SK-N-SH (cell line): ENCODE data around the gene SERTM1. TPM values are rescaled to one million over a fixed set of nuclear protein-coding genes. Genes with fewer than 3 reads are reported as not detected.

Experiments
- CTCF ChIA-PET: fragments of 300-600, 350-600 bp; formaldehyde crosslinking; extraction: SDS; loops from one replicate; lab custom pipeline; 2021; lab: Yijun Ruan, JAX
- POLR2A ChIA-PET: fragments of 350-600 bp; sonication (Branson Sonifier 250); formaldehyde crosslinking; extraction: SDS; loops from one replicate; lab custom pipeline; 2020; ENCODE audit warnings: antibody characterized with exemption, inconsistent platforms; lab: Yijun Ruan, JAX
- DNase-seq: peaks from one replicate; pipeline ENCODE4 v3.0.0; 2012
- H2AFZ ChIP-seq: fragments of 200-600 bp; sonication (generic); 2 replicates; pipeline ENCODE4 v1.8.1; 2016; ENCODE audit warnings: antibody characterized with exemption, mild to moderate bottlenecking, low read depth
- H3F3A ChIP-seq: fragments of 200-600 bp; sonication (generic); replicated peaks from 2 replicates; pipeline ENCODE3; 2016; ENCODE audit warnings: antibody characterized with exemption, mild to moderate bottlenecking; ENCODE audit not compliant: insufficient read depth
- H3K27ac ChIP-seq, 2 experiments: fragments of 200-500 bp in 1 of 2; fragments of 200-600 bp in 1 of 2; sonication (Bioruptor generic) in 1 of 2; sonication (generic), shearing (Covaris generic) in 1 of 2; 2 replicates each; pipeline versions ENCODE4 v1.5.1 to v1.6.1; 2014 to 2016; ENCODE audit warnings: low read depth in 2 of 2, inconsistent platforms in 1 of 2, low read length in 1 of 2, mild to moderate bottlenecking in 1 of 2, mixed read lengths in 1 of 2
- H3K27me3 ChIP-seq: fragments of 200-600 bp; sonication (generic), shearing (Covaris generic); 2 replicates; pipeline ENCODE4 v1.6.1; 2016; ENCODE audit warnings: mixed run types; ENCODE audit not compliant: insufficient read depth
- H3K36me3 ChIP-seq, 2 experiments: fragments of 200-500 bp in 1 of 2; fragments of 200-600 bp in 1 of 2; sonication (Bioruptor generic) in 1 of 2; sonication (generic) in 1 of 2; replicated peaks in 1 of 2; 2 replicates each; pipeline versions ENCODE3 to v1.5.1; 2014 to 2016; ENCODE audit warnings: low read length in 1 of 2, mild to moderate bottlenecking in 1 of 2; ENCODE audit not compliant: insufficient read depth in 2 of 2, control insufficient read depth in 1 of 2
- H3K4me1 ChIP-seq, 2 experiments: fragments of 200-500 bp in 1 of 2; fragments of 200-600 bp in 1 of 2; sonication (Bioruptor generic) in 1 of 2; sonication (generic), shearing (Covaris generic) in 1 of 2; 2 replicates each; pipeline versions ENCODE4 v1.5.1 to v1.6.1; 2014 to 2016; ENCODE audit warnings: low read depth in 1 of 2, low read length in 1 of 2, mixed run types in 1 of 2; ENCODE audit not compliant: insufficient read depth in 2 of 2, control insufficient read depth in 1 of 2
- H3K4me2 ChIP-seq: fragments of 200-600 bp; sonication (generic), shearing (Covaris generic); 2 replicates; pipeline ENCODE4 v1.6.1; 2017; ENCODE audit warnings: mixed run types
- H3K4me3 ChIP-seq, 2 experiments: fragments of 200-500 bp in 1 of 2; fragments of 200-600 bp in 1 of 2; sonication (Bioruptor generic) in 1 of 2; sonication (generic), shearing (Covaris generic) in 1 of 2; 2 replicates each; pipeline versions ENCODE4 v1.5.1 to v1.8.1; 2014 to 2016; ENCODE audit warnings: low read depth in 2 of 2, inconsistent platforms in 1 of 2, low read length in 1 of 2, mild to moderate bottlenecking in 1 of 2, mixed read lengths in 1 of 2, moderate library complexity in 1 of 2
- H3K79me2 ChIP-seq: fragments of 200-600 bp; sonication (generic); 2 replicates; pipeline ENCODE4 v1.8.1; 2017; ENCODE audit warnings: mild to moderate bottlenecking; ENCODE audit not compliant: insufficient read depth
- H3K9ac ChIP-seq: fragments of 200-600 bp; sonication (generic); 2 replicates; pipeline ENCODE4 v1.6.1; 2017; ENCODE audit warnings: mixed run types
- H3K9me2 ChIP-seq: fragments of 200-600 bp; sonication (generic); 2 replicates; pipeline ENCODE4 v1.6.1; 2017; ENCODE audit warnings: mixed run types
- H3K9me3 ChIP-seq: fragments of 200-600 bp; sonication (generic); 2 replicates; pipeline ENCODE4 v1.6.1; 2017; ENCODE audit warnings: mixed run types, mild to moderate bottlenecking, moderate library complexity
- H4K20me1 ChIP-seq: fragments of 200-600 bp; sonication (generic); 2 replicates; pipeline ENCODE4 v1.6.1; 2017; ENCODE audit warnings: mild to moderate bottlenecking, mixed run types; ENCODE audit not compliant: insufficient read depth
- CHD2 ChIP-seq: fragments of 150-350 bp; IDR thresholded peaks from 2 replicates; pipeline ENCODE4 v1.6.1; 2018; ENCODE audit warnings: low read length; ENCODE audit not compliant: partially characterized antibody
- ELF1 ChIP-seq: IDR thresholded peaks from 2 replicates; pipeline ENCODE4 v1.4.0; 2012
- FOSL2 ChIP-seq: IDR thresholded peaks from 2 replicates; pipeline ENCODE4 v1.4.0; 2012; ENCODE audit warnings: low read depth, mild to moderate bottlenecking, moderate library complexity, borderline replicate concordance
- FOXJ3 ChIP-seq: sonication (generic); formaldehyde crosslinking; IDR thresholded peaks from 2 replicates; pipeline ENCODE4 v1.5.1; 2020; ENCODE audit warnings: mild to moderate bottlenecking, missing genetic modification reagents
- GATA2 ChIP-seq: sonication (generic); formaldehyde crosslinking; IDR thresholded peaks from 2 replicates; pipeline ENCODE4 v1.5.0; 2020; ENCODE audit warnings: mild to moderate bottlenecking, missing genetic modification reagents
- IRF3 ChIP-seq: fragments of 150-350 bp; IDR thresholded peaks from 2 replicates; pipeline ENCODE4 v1.6.1; 2016; ENCODE audit warnings: mild to moderate bottlenecking, low read depth, low read length
- JUND ChIP-seq: IDR thresholded peaks from 2 replicates; pipeline ENCODE4 v1.4.0; 2012
- RCOR1 ChIP-seq: fragments of 150-350 bp; IDR thresholded peaks from 2 replicates; pipeline ENCODE4 v1.6.1; 2017; ENCODE audit warnings: antibody characterized with exemption, low read length
- RXRA ChIP-seq: IDR thresholded peaks from 2 replicates; pipeline ENCODE4 v1.4.0; 2012; ENCODE audit warnings: low read depth, mild to moderate bottlenecking, borderline replicate concordance
- TAF1 ChIP-seq: IDR thresholded peaks from 2 replicates; pipeline ENCODE4 v1.6.1; 2012; ENCODE audit warnings: low read depth, mild to moderate bottlenecking, low read length, moderate library complexity, borderline replicate concordance
- TCF12 ChIP-seq: IDR thresholded peaks from 2 replicates; pipeline ENCODE4 v1.4.0; 2012
- YY1 ChIP-seq: IDR thresholded peaks from 2 replicates; pipeline ENCODE4 v1.4.0; 2012; ENCODE audit warnings: low read depth, mild to moderate bottlenecking
- WGBS: methylation state at CpG from one replicate; pipeline ENCODE4 v1.1.6; 2017; ENCODE audit warnings: low lambda C conversion rate; 5-methylcytosine and 5-hydroxymethylcytosine counted together
- polyA plus RNA-seq, 3 experiments: library from polyadenylated mRNA; depleted of rRNA; stranded (reverse); fragments of >200 nt; gene quantifications; 2 replicates each; pipeline ENCODE4 v1.2.3, GENCODE V29; 2012
- TF ChIP-seq, protein P1 (sequence below): IDR thresholded peaks from 2 replicates; pipeline ENCODE4 v1.6.1; 2012; ENCODE audit warnings: mild to moderate bottlenecking, low read depth, low read length, moderate library complexity

SERTM1 gene
- polyA plus RNA-seq, 1 of the 3 experiments (the other 2 are of a cell fraction): 0.05 TPM

GRCh38 chr13:36639610-36640009, 34.2 kb upstream of the SERTM1 start:
- TF ChIP-seq ELF1: no peak
- TF ChIP-seq GATA2: no peak
- no peak for TF ChIP-seq CHD2
- TF ChIP-seq JUND: no peak
- no peak for TF ChIP-seq FOSL2
- TF ChIP-seq RXRA: no peak
- TF ChIP-seq TCF12: no peak
- no peak for TF ChIP-seq RCOR1
- TF ChIP-seq TAF1: no peak
- no peak for TF ChIP-seq YY1
- TF ChIP-seq, protein P1, sequence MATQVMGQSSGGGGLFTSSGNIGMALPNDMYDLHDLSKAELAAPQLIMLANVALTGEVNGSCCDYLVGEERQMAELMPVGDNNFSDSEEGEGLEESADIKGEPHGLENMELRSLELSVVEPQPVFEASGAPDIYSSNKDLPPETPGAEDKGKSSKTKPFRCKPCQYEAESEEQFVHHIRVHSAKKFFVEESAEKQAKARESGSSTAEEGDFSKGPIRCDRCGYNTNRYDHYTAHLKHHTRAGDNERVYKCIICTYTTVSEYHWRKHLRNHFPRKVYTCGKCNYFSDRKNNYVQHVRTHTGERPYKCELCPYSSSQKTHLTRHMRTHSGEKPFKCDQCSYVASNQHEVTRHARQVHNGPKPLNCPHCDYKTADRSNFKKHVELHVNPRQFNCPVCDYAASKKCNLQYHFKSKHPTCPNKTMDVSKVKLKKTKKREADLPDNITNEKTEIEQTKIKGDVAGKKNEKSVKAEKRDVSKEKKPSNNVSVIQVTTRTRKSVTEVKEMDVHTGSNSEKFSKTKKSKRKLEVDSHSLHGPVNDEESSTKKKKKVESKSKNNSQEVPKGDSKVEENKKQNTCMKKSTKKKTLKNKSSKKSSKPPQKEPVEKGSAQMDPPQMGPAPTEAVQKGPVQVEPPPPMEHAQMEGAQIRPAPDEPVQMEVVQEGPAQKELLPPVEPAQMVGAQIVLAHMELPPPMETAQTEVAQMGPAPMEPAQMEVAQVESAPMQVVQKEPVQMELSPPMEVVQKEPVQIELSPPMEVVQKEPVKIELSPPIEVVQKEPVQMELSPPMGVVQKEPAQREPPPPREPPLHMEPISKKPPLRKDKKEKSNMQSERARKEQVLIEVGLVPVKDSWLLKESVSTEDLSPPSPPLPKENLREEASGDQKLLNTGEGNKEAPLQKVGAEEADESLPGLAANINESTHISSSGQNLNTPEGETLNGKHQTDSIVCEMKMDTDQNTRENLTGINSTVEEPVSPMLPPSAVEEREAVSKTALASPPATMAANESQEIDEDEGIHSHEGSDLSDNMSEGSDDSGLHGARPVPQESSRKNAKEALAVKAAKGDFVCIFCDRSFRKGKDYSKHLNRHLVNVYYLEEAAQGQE: no peak
- Histone ChIP-seq H3K4me2 (no peak overlapping the region), H3K36me3 (no peaks in the 10 kb centered on the region), H3K9me2 (no peaks in the 10 kb centered on the region), H3K27me3 (no peaks in the 10 kb centered on the region), H3F3A (no peaks in the 10 kb centered on the region), H4K20me1 (no peaks in the 10 kb centered on the region), H3K9me3 (no peaks in the 10 kb centered on the region), H3K4me3 (no peak overlapping the region), H3K4me1 (peaks cover 0 to 4% of the 10 kb centered on the region in 2 experiments; a peak in 3 of 4 replicates), H3K79me2 (no peaks in the 10 kb centered on the region), H2AFZ (no peak overlapping the region), H3K27ac (no peak overlapping the region), H3K9ac (no peak overlapping the region)
- peak; percentile 5 for DNase-seq
- 13% methylated on average over 1 of the region's 1 CpG for WGBS
- ChIA-PET CTCF (interaction anchor here (1.7 kb wide), 1 partner anchor 96 kb away, joined by 3 read pairs; no protein-coding TSS in a partner anchor), POLR2A (no interaction called here)

GRCh38 chr13:36650611-36651010, 23.2 kb upstream of the SERTM1 start:
- Histone ChIP-seq H3K9me3 (no peaks in the 10 kb centered on the region), H3K9me2 (no peaks in the 10 kb centered on the region), H2AFZ (no peak overlapping the region), H3K4me3 (no peak overlapping the region), H3K9ac (no peak overlapping the region), H4K20me1 (no peaks in the 10 kb centered on the region), H3K4me2 (no peak overlapping the region), H3K36me3 (no peaks in the 10 kb centered on the region), H3F3A (no peaks in the 10 kb centered on the region), H3K79me2 (no peaks in the 10 kb centered on the region), H3K27ac (no peak overlapping the region), H3K27me3 (no peaks in the 10 kb centered on the region), H3K4me1 (no peaks in the 10 kb centered on the region)
- POLR2A ChIA-PET: no interaction called here
- 9% methylated on average over 1 of the region's 1 CpG for WGBS
- TF ChIP-seq FOXJ3: no peak
- TF ChIP-seq IRF3: no peak
- CTCF ChIA-PET: interaction anchor here (1.5 kb wide), 1 partner anchor 16 kb away, joined by 3 read pairs; no protein-coding TSS in a partner anchor
- DNase-seq: no peak
